Epidermal melanocyte (primary cell): Measurements from ENCODE around the gene KCTD2.
A peak's percentile ranks its signal among the peaks of the same experiment; 100 is the strongest.
"Not testable (repeated sequence)": the region's sequence is repeated elsewhere in the genome, so short reads cannot be mapped to it uniquely, and the experiment has no call there.

ENCODE experiments used
- DNase-seq: peaks from one replicate; pipeline ENCODE4 v3.0.0; 2011; ENCODE audit warnings: low spot score; ENCODE audit not compliant: insufficient read length

The KCTD2 gene

GRCh38 chr17:75046407-75047289 lies at the start of gene KCTD2, which contains the start of gene ATP5PD:
Gene KCTD2 (plus strand): TSS chr17:75047225. CDS start chr17:75047251, 26 bp downstream.
Gene ATP5PD (minus strand): TSS chr17:75046969. CDS start chr17:75042650, 4,319 bp downstream.
- peak; percentile 84 for DNase-seq

- DNase-seq: no peak
Measured at GRCh38 chr17:74998783-74999182, 48.2 kb upstream of the KCTD2 start.

- DNase-seq: no peak
Measured at GRCh38 chr17:74999523-74999922, 47.5 kb upstream of the KCTD2 start.

- DNase-seq: no peak
Measured at GRCh38 chr17:75001915-75002843, 44.8 kb upstream of the KCTD2 start.

- DNase-seq: no peak
Measured at GRCh38 chr17:75003070-75003956, 43.7 kb upstream of the KCTD2 start.

- no peak for DNase-seq
Measured at GRCh38 chr17:75003957-75004355, 43.1 kb upstream of the KCTD2 start.

- no peak for DNase-seq
Measured at GRCh38 chr17:75004371-75004770, 42.7 kb upstream of the KCTD2 start.

- no peak for DNase-seq
Measured at GRCh38 chr17:75005291-75005690, 41.7 kb upstream of the KCTD2 start.

GRCh38 chr17:75006084-75006483 lies 40.9 kb upstream of the KCTD2 start:
- not testable (repeated sequence) for DNase-seq

- DNase-seq: no peak
Measured at GRCh38 chr17:75006653-75007052, 40.4 kb upstream of the KCTD2 start.

GRCh38 chr17:75008373-75008772 lies 38.7 kb upstream of the KCTD2 start:
- no peak for DNase-seq

GRCh38 chr17:75009139-75009724 lies 37.8 kb upstream of the KCTD2 start:
- DNase-seq: no peak

- DNase-seq: no peak
Measured at GRCh38 chr17:75010683-75011400, 36.2 kb upstream of the KCTD2 start.

- DNase-seq: peak; percentile 89
Measured at GRCh38 chr17:75011401-75012095, 35.5 kb upstream of the KCTD2 start.

GRCh38 chr17:75012096-75012345 lies 35.0 kb upstream of the KCTD2 start:
- no peak for DNase-seq

GRCh38 chr17:75012346-75013091 lies 34.5 kb upstream of the KCTD2 start, which contains the start of gene MRPL58:
Gene MRPL58 (plus strand): TSS chr17:75012670. CDS start chr17:75012687, 17 bp downstream.
- DNase-seq: peak; percentile 83

- no peak for DNase-seq
Measured at GRCh38 chr17:75013092-75013559, 33.9 kb upstream of the KCTD2 start.

GRCh38 chr17:75019146-75019545 lies 27.9 kb upstream of the KCTD2 start:
- DNase-seq: no peak

GRCh38 chr17:75019710-75020109 lies 27.3 kb upstream of the KCTD2 start:
- DNase-seq: no peak
